C1 segment of cervical spinal cord (tissue), 14 donors: ENCODE measurements around the gene PDCD5.

Experiments
- DNase-seq, 14 donors: peaks; one replicate each; lab custom pipeline; 2025; lab: John Stamatoyannopoulos, UW

Gene PDCD5

GRCh38 chr19:32631381-32631780 is 50.4 kb downstream of the PDCD5 start:
- DNase-seq = no peak
